Measurements from ENCODE around the gene THBS4.

DNA sequence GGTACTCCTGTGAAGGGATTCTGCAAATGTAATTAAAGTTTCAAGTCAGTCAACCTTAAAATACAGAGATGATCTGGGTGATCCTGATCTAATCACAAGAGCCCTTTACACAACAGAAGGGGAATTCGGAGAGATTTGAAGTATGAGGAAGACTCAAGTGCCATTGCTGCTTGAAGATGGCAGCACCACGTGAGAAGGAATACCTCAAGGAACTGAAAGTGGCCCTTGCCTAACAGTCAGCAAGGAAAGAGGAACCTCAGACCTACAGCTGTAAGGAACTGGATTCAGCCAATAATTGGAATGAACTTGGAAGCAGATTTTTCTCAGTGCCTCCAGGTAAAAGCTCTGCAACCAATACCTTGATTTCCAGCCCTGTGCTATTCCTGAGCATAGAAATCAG is 87.4 kb downstream of the THBS4 start:
- TF ChIP-seq CTCF (IDR thresholded peaks at IDR 0.05; ENCODE audit: insufficient read depth, low read length, poor library complexity, severe bottlenecking): no peak
- TF ChIP-seq EZH2phosphoT487 (conservative IDR thresholded peaks at IDR 0.05; ENCODE audit: low read length): no peak
